Bone marrow (tissue), 2 donors: ENCODE results near the gene AKAP6.
"Not testable (repeated sequence)": the region's sequence is repeated elsewhere in the genome, so short reads cannot be mapped to it uniquely, and the experiment has no call there.

ENCODE experiments used
- DNase-seq, 2 donors: peaks; one replicate each; lab custom pipeline; 2025; lab: John Stamatoyannopoulos, UW

Gene AKAP6

DNA sequence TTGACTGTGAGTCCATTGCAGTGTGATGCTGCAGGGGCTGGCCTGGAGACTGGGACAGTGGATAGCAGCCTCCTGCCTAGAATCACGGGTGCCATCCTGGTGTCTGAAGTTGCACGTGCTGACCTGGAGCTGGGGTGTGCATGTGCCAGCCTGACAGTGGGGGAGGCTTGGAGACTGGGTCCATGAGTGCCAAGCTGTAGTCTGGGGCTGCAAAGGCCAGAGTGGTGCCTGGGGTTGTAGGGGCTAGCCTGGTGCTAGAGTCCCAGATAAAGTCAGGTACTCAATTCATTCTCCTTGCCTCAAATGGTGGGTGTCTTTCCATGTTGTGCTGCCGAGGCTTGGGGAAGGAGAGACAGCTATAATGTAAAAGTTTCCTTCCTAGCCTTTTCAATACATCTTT lies 427.7 kb downstream of the AKAP6 start:
- DNase-seq = no peak

- no peak for DNase-seq
These were observed 428.5 kb downstream of the AKAP6 start for GRCh38 chr14:32757568-32757967.

DNA sequence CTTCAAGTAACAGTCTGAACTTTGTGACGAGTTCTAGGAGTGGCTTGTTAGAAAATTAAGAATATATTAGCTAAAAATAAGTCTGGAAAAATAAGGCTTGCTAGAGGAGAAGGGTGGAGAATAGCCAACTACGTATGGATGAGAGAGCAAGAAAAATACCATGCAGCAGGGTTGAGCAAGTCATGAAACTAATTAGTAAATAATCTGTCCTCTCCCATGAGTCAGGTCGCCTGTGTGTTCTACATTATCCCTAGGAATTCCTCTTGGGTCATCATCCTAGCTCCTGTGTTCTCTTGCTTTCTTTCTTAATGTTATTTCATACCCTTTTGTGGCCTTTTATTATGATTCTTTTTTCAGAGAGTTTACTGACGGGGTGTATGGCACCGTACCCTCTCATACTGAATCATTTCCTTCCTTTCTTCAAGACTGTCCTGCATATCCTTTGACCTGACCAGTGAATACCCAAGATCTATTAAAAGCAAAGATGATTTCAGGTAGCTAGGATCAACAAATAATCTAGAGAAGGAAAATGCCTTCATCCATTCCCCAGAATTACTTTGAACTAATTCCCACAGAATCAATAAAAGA lies 432.4 kb downstream of the AKAP6 start:
- DNase-seq = no peak

GRCh38 chr14:32762886-32763285 lies 433.8 kb downstream of the AKAP6 start:
- DNase-seq = no peak

DNA sequence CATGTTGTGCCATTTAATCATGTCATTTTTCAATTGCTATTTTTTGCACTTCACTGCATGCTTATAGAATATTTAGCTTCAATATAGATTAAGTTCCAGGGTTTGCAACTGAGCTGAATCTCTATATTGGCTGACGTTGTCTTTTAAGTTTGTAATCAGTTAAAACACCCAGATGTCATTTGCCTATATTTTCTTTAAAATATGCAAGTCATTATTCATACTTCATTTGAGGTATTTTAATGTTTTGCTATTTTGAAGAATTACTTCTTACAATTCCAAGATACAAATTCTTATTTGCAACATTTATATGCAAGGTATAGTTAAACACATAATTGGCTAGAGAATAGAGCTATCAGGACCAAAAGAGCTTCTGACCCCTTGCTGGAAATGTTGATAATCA lies 434.6 kb downstream of the AKAP6 start:
- no peak for DNase-seq

GRCh38 chr14:32764131-32764530 lies 435.0 kb downstream of the AKAP6 start:
- no peak for DNase-seq

DNA sequence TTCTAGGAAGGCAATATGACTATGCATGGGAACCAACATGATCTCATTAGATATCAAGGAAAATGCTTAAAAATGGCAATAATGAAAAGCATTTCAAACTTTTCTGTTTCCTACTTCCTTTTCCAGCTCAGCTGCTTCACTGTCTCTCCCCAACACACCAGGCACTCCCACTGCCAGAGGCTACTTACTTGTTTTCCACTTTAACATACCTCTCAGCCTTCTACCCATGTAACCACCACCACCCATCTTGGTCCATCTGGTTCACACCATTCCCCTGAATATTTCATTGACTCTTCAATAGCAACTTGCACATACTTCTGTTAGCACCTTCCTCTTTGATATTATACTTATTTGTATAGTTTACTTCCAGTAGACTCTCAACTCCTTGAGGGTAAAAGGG lies 441.3 kb downstream of the AKAP6 start:
- no peak for DNase-seq

DNA sequence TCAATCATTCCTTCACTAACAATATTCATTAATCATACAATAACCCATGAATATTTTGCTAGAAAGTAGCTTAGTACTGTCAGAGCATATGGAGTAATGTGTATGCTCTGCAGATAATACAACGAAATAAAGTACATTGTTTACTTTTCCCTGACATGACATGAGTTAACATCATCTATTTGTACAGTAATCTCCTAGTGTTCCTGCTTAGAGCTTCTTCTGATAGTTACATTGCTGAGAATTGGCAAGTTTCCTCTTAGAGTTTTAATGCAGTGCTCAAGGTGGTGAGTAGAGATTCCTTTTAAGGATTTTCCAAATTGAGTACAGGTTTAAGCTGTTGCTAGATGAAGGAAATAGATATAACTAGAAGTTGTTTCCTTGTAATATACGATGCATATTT lies 445.1 kb downstream of the AKAP6 start:
- no peak for DNase-seq

- DNase-seq = no peak
These were observed 450.7 kb downstream of the AKAP6 start for GRCh38 chr14:32779840-32780239.

GRCh38 chr14:32784405-32784804 lies 455.3 kb downstream of the AKAP6 start:
- no peak for DNase-seq

DNA sequence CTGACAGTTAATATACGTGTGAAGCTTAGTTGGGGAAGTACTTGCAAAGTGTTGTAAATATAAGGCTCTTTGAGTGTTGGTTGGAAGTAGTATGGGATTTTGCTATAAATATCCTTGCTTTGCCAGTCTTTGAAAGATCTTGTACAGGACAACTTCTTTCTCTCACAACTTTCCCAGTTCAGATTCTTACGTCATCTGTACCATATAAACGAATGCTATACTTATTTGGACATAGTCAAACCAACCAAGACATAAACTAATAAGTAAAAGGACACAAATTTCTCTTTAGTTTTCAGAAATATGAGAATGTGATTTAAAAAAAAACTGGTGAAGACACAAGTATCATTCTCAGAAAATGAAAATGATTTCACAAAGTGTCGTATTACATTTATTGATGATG lies 456.5 kb downstream of the AKAP6 start:
- no peak for DNase-seq

DNA sequence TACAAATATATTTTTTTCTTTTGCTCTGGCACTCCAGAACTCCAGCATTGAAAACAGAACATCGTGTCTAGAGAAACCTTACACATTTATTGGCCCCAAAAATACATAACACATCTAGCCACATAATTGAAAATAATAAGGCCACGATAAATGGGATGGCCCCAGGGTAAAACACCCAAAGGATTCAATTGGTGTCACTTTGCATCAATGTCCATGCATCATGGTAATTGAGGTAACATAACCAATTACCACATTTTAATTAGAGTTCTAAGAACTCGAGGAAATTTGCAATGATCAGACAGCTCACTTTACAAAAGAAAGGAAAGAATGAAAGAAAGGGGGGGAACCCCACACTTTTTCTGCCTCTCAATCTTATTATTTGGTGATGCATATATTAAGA lies 457.8 kb downstream of the AKAP6 start:
- no peak for DNase-seq

DNA sequence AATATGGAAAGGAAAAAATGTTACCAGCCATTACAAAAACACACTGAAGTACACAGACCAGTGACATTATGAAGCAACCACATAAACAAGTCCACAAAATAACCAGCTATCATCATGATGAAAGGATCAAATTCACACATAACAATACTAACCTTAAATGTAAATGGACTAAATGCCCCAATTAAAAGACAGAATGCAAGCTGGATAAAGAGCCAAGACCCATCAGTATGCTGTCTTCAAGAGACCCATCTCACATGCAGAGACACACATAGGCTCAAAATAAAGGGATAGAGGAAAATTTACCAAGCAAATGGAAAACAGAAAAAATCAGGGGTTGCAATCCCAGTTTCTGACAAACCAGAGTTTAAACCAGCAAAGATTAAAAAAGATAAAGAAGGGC lies 463.9 kb downstream of the AKAP6 start:
- DNase-seq = not testable (repeated sequence)

DNA sequence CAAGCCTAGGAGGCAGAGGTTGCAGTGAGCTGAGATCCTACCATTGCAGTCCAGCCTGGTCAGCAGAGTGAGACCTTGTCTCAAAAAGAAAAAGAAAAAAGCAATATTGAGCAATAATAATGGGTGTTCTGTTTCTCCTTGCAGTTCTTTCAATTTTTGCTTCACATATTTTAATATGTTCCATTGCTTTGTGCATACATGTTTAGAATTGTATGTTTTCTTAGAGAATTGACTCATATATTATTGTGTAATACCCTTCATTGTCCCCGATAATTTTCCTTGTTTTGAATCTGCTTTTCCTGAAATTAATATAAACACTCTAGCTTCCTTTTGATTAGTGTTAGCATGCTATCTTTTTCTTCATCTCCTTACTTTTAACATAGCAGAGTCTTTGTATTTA lies 471.2 kb downstream of the AKAP6 start:
- no peak for DNase-seq

DNA sequence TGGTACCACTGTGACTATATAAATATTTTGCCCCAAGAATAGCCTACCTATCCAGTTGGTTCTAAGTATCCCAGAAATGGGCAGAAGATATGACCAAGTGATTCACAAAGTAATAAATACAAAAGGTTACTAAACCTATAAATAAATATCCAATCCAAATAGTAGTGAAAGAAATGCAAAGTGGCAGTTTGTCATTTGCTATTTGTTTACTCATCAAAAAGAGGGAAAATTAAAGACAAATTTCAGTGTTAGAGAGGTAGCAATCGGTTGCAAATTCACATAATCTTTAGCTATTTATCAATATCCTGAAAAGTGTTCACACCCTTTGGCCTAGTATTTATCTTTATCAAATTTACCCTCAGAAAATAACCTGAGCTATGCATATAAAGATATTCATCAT lies 473.2 kb downstream of the AKAP6 start:
- DNase-seq = no peak

GRCh38 chr14:32805979-32806378 lies 476.9 kb downstream of the AKAP6 start:
- DNase-seq = no peak

- no peak for DNase-seq
These were observed 479.5 kb downstream of the AKAP6 start for GRCh38 chr14:32808644-32809043.

GRCh38 chr14:32809255-32809654 lies 480.2 kb downstream of the AKAP6 start:
- DNase-seq = no peak

- no peak for DNase-seq
These were observed 484.3 kb downstream of the AKAP6 start for GRCh38 chr14:32813401-32813800.

DNA sequence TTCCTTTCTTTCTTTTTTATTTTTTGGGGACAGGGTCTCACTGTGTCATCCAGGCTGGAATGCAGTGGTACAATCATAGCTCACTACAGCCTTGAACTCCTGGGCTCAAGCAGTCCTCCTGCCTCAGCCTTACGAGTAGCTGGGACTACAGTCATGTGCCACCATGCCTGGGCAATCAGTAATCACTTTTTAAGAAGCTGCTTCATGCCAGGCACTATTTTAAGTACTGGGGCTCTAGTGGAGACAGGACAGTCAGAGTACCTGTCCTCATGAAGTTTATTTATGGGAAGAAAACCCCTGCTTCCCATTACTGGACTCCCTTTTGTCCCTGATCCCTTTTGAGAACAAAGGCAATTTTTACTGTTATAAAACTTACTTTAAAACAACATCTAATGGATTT lies 485.6 kb downstream of the AKAP6 start:
- DNase-seq = no peak

- no peak for DNase-seq
These were observed 487.5 kb downstream of the AKAP6 start for GRCh38 chr14:32816588-32816987.

DNA sequence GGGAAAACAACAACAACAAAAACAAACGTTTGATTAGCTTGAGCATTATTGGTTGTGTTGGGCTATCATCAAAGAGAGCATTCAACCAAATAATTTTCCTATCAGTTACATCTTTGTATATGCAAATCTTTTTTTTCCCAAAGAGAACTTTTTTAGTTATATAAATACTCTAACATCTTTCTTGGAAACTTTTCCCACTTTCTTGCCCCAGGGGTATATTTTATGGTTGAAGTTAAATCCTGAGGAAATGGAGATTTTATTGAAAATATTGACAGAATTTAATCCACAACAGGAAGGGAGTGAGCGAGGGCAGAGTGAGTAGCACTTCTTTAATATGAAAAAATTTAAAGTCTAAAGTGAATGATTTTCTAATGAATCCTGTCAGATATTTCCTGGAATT lies 488.7 kb downstream of the AKAP6 start:
- DNase-seq = no peak

GRCh38 chr14:32818581-32818980 lies 489.5 kb downstream of the AKAP6 start:
- DNase-seq = no peak

GRCh38 chr14:32820181-32820580 lies 491.1 kb downstream of the AKAP6 start:
- DNase-seq = no peak

DNA sequence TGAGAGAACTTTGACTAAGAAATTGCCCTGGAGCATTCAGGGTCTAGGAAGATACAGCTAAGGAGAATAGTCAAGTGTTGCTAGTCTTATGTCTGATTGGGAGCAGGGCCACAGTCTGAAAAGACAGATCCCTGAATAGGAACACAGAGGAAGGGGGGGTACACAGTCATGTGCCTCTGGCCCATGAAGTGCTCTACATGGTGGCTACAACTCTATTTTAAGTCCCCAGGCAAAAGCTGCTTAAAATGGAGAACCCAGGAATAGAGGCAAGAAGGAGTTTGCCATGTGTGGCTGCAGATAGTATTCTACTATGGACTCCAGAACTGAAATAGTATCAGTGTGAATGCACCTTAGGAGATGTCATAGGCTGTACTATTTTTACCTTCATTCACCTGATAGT lies 491.6 kb downstream of the AKAP6 start:
- DNase-seq = no peak
